ENCODE measurements around the gene AP3M1. TPM values are rescaled to one million over a fixed set of nuclear protein-coding genes. Genes with fewer than 3 reads are reported as not detected.
A peak's percentile ranks its signal among the peaks of the same experiment; 100 is the strongest.

The AP3M1 gene
- total and polyA plus RNA-seq, 2 donors (not counting 1 experiment from before 2014, with no cell fraction given), result 28.4 to 55.3 TPM

- H3K9me3 ChIP-seq (ENCODE audit: control insufficient read depth, insufficient read depth, low read depth, low read length), result no peaks in the 10 kb centered on the region
- no peaks in the 10 kb centered on the region for H3K79me2 ChIP-seq (ENCODE audit: control insufficient read depth, insufficient read depth, low read length)
- H3K36me3 ChIP-seq (ENCODE audit: control insufficient read depth, insufficient read depth, low read length), result no peaks in the 10 kb centered on the region
- H3K4me2 ChIP-seq (ENCODE audit: extremely low read depth, insufficient read depth, low read length), result peak overlapping the region; percentile 88
- peak; percentile 18 to 33 for DNase-seq (ENCODE audit: low read depth in 2 of 2)
- no peaks in the 10 kb centered on the region for H4K20me1 ChIP-seq (ENCODE audit: control insufficient read depth, extremely low read depth, insufficient read depth, low read length)
- H2AFZ ChIP-seq (ENCODE audit: low read length), result peak overlapping the region; percentile 53
- H3K4me1 ChIP-seq (ENCODE audit: control insufficient read depth, extremely low read depth, insufficient read depth, low read length), result peaks cover 10% of the 10 kb centered on the region
- peak overlapping the region; percentile 52 for H3K27ac ChIP-seq (ENCODE audit: insufficient read depth, low read length)
- no peak for TF ChIP-seq CTCF (conservative IDR thresholded peaks at IDR 0.05 in 1 of 2, IDR thresholded peaks at IDR 0.05 in 1 of 2; ENCODE audit: low read depth in 1 of 2, low read length in 2 of 2)
- TF ChIP-seq EZH2 (IDR thresholded peaks at IDR 0.05; ENCODE audit: low read length, missing control alignments), result no peak
- H3K4me3 ChIP-seq (replicated peaks in 1 of 4; ENCODE audit: control extremely low read depth in 1 of 4, insufficient read depth in 1 of 4, low read depth in 3 of 4, low read length in 4 of 4), result peak overlapping the region in 3 of 4 experiments; percentile 7 to 16 (median 16)
- no peaks in the 10 kb centered on the region for H3K27me3 ChIP-seq (ENCODE audit: control insufficient read depth, insufficient read depth, low read length)
- no peak overlapping the region for H3K9ac ChIP-seq (ENCODE audit: insufficient read depth, low read length)
Observed at GRCh38 chr10:74164716-74165529, 14.3 kb upstream of the AP3M1 start.

GRCh38 chr10:74163319-74164068, 12.9 kb upstream of the AP3M1 start:
- Histone ChIP-seq H3K4me3 (replicated peaks in 1 of 4; ENCODE audit: control extremely low read depth in 1 of 4, insufficient read depth in 1 of 4, low read depth in 3 of 4, low read length in 4 of 4) (no peak overlapping the region), H3K27ac (ENCODE audit: insufficient read depth, low read length) (no peak overlapping the region), H3K79me2 (ENCODE audit: control insufficient read depth, insufficient read depth, low read length) (no peaks in the 10 kb centered on the region), H2AFZ (ENCODE audit: low read length) (no peak overlapping the region), H3K9ac (ENCODE audit: insufficient read depth, low read length) (no peak overlapping the region), H3K4me1 (ENCODE audit: control insufficient read depth, extremely low read depth, insufficient read depth, low read length) (peaks cover 10% of the 10 kb centered on the region), H3K4me2 (ENCODE audit: extremely low read depth, insufficient read depth, low read length) (no peak overlapping the region), H3K27me3 (ENCODE audit: control insufficient read depth, insufficient read depth, low read length) (no peaks in the 10 kb centered on the region), H4K20me1 (ENCODE audit: control insufficient read depth, extremely low read depth, insufficient read depth, low read length) (no peaks in the 10 kb centered on the region), H3K36me3 (ENCODE audit: control insufficient read depth, insufficient read depth, low read length) (no peaks in the 10 kb centered on the region), H3K9me3 (ENCODE audit: control insufficient read depth, insufficient read depth, low read depth, low read length) (no peaks in the 10 kb centered on the region)
- peak in 1 of 2 donors; percentile 17 for DNase-seq (ENCODE audit: low read depth in 2 of 2)
- TF ChIP-seq EZH2 (IDR thresholded peaks at IDR 0.05; ENCODE audit: low read length, missing control alignments) (no peak), CTCF (conservative IDR thresholded peaks at IDR 0.05 in 1 of 2, IDR thresholded peaks at IDR 0.05 in 1 of 2; ENCODE audit: low read depth in 1 of 2, low read length in 2 of 2) (no peak)

GRCh38 chr10:74160013-74160412, 9.4 kb upstream of the AP3M1 start:
- peaks cover 3% of the 10 kb centered on the region for H3K4me1 ChIP-seq (ENCODE audit: control insufficient read depth, extremely low read depth, insufficient read depth, low read length)
- H2AFZ ChIP-seq (ENCODE audit: low read length), result no peak overlapping the region
- TF ChIP-seq EZH2 (IDR thresholded peaks at IDR 0.05; ENCODE audit: low read length, missing control alignments) (no peak), CTCF (conservative IDR thresholded peaks at IDR 0.05 in 1 of 2, IDR thresholded peaks at IDR 0.05 in 1 of 2; ENCODE audit: low read depth in 1 of 2, low read length in 2 of 2) (no peak)
- no peaks in the 10 kb centered on the region for H3K27me3 ChIP-seq (ENCODE audit: control insufficient read depth, insufficient read depth, low read length)
- no peaks in the 10 kb centered on the region for H3K79me2 ChIP-seq (ENCODE audit: control insufficient read depth, insufficient read depth, low read length)
- H4K20me1 ChIP-seq (ENCODE audit: control insufficient read depth, extremely low read depth, insufficient read depth, low read length), result no peaks in the 10 kb centered on the region
- H3K4me3 ChIP-seq (replicated peaks in 1 of 4; ENCODE audit: control extremely low read depth in 1 of 4, insufficient read depth in 1 of 4, low read depth in 3 of 4, low read length in 4 of 4), result no peak overlapping the region
- DNase-seq (ENCODE audit: low read depth in 2 of 2), result no peak
- no peak overlapping the region for H3K9ac ChIP-seq (ENCODE audit: insufficient read depth, low read length)
- no peak overlapping the region for H3K4me2 ChIP-seq (ENCODE audit: extremely low read depth, insufficient read depth, low read length)
- H3K36me3 ChIP-seq (ENCODE audit: control insufficient read depth, insufficient read depth, low read length), result no peaks in the 10 kb centered on the region
- no peak overlapping the region for H3K27ac ChIP-seq (ENCODE audit: insufficient read depth, low read length)
- no peaks in the 10 kb centered on the region for H3K9me3 ChIP-seq (ENCODE audit: control insufficient read depth, insufficient read depth, low read depth, low read length)
